Activated effector memory CD4-positive, alpha-beta T cell treated with anti-CD3 and anti-CD28 coated beads, Interleukin-2, amount 50 U/mL, for 16 hours (primary cell): ENCODE results near the gene PDLIM1.

Experiments
- DNase-seq: peaks from one replicate; pipeline ENCODE4 v3.0.0-alpha.2; 2020

Gene PDLIM1

DNA sequence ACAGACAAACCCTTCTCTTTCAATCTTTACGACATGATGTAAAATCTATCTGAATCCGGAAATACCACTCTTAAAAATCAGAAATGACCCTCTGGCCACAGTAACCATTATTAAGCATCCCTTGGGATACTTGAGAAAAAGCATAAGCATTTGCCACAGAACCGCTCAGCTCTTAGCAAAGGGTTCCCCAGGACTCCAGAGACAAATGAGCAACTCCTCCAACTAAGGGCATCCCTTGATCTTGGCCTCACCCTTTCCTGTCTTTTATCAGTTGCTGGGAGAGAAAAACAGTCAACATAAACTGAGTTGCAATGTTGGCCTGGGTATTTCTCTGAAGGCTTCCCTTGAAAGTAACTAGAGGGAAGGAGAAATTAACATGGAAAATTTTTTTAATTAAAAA, 3.5 kb downstream of the PDLIM1 start:
- DNase-seq: no peak

- no peak for DNase-seq
Measured at GRCh38 chr10:95286707-95287106, 4.1 kb downstream of the PDLIM1 start.

DNA sequence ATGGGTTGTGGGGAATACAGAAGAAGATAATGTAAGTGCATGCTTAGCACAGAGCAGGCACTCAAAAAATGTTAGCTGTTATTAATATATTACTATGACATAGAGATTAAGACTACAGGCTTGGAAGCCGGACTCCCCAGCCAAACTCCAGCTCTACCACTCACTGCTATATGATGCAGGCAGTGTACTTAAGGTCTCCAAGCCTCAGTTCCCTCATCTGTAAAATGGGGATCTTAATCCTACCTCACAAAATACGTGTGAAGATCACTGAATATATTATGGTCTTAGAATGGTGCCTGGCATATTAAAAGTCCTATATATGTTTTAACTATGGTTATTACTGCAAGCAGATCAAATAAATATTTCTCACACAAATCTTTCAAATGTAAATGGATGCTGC, 5.2 kb downstream of the PDLIM1 start:
- no peak for DNase-seq

- no peak for DNase-seq
Measured at GRCh38 chr10:95284807-95285206, 6.0 kb downstream of the PDLIM1 start.

- DNase-seq: no peak
Measured at GRCh38 chr10:95282107-95282506, 8.7 kb downstream of the PDLIM1 start.

- no peak for DNase-seq
Measured at GRCh38 chr10:95281206-95281605, 9.6 kb downstream of the PDLIM1 start.

- DNase-seq: no peak
Measured at GRCh38 chr10:95280637-95281036, 10.2 kb downstream of the PDLIM1 start.

DNA sequence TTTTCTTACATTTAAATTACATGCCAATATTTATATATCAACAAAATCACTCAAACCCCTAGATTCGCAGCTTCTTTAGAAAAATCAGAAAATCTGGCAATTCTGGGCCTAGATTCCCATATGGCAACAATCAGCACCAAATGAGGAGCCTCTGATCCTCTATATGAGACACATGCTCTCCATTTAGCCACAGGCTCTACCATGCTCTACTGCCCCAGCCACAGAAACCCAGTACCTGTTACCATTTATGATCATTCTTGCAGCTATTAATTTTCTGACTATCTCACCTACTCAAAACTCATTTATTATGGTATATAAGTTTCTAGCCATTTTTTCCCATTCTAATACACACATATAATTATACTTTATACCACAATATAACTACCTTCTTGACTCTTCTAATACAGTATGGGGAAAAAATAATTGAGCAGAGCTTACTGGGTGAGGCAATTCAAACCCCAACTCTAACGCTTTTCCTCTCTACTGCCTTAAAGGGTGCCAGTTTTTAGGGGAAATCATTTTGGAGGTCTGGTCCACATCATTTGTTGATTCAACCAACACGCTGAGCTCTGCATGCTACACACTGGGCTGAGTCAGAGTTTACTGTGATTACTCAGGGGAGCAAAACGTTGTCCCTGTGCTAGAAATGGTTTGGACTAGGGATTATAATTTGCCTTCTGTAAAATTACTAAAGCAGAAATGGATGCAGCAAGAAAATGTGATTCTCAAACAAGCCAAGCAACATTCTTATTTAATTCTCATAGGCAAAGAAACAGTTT, 11.6 kb downstream of the PDLIM1 start:
- DNase-seq: no peak

DNA sequence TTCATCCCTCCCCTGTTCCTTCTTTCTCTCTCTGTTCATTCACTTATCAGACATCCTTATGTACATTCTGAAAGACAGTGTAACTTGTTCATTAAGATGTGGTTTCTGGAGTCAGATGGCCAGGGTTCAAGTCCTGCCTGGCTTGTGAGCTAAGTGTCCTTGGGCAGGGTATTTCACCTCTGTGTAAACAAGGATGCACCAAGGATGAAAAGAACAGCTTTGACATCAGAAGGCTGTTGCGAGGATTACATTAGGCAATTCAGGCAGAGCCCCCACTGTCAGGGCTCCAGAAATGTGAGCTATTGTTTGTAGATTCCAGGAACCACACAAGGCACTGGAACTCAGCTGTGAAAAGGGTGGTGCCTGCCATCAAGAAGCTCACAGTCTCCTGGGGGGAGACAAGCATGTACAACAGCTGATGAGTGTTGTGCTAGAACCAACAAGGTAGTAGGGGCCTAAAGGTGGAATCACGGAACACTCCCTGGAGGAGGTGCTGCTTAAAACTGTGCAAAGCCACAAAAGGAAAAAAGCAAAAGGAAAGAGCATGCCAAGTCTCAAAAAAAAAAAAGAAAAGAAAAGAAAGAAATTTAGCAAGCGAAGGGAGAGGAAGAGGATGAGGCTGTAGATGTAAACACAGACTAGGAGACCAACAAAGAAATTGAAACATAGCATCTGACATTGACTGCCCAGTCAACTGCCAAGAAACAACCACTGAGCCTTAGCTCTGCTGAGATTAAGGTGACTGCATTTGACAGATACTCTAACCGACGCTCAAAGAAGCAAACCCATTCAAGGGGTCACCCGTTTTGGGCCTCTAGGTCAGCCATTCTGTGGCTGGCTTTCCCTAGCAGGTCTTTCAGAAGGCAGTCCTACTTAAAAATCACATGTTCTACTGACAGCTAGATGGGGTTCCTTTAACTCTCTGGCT, 12.5 kb downstream of the PDLIM1 start:
- no peak for DNase-seq

- no peak for DNase-seq
Measured at GRCh38 chr10:95277614-95278013, 13.2 kb downstream of the PDLIM1 start.

DNA sequence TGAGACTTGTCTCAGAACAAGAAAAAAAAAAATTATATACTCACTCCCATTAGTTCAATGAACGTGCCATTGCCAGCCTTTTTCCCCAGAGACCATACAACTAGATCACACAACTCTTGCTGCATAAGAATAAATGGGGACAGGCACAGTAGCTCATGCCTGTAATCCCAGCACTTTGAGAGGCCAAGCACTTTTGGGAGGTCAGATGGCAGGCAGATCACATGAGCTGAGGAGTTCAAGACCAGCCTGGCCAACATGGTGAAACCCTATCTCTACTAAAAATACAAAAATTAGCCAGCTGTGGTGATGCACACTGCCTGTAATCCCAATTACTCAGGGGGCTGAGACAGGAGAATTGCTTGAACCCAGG, 13.6 kb downstream of the PDLIM1 start:
- DNase-seq: no peak

GRCh38 chr10:95276367-95277200, 14.2 kb downstream of the PDLIM1 start:
- no peak for DNase-seq

DNA sequence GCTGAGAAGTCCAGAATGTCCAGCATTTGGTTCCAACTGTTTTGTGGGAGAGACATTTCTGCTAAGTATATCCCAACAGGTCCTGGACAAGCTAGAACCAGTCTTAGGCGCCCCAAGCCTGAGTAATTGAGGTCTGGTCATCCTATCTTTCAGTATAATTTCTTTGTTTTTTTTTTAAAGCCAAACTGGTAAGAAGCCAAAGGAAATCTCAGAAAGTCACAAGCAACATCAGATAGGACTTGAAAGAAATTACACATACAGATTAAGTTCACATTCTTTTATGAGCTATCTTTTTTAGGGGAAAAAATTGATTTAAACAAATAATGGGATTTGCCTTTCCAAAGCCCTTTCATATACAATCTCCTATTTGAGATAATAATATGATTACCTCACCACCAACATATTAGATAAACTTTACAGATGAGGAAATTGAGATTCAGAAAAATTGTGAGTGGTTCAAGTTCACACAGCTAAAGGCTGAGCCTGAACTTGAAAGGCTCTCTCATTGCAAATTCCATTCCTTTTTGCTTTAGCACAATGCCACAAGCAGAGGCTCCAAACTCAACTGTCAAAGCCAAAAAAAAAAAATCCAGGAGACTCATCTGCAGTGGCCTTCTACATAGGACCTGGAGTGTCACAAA, 15.0 kb downstream of the PDLIM1 start:
- no peak for DNase-seq

GRCh38 chr10:95273393-95274312, 17.1 kb downstream of the PDLIM1 start:
- no peak for DNase-seq

- no peak for DNase-seq
Measured at GRCh38 chr10:95268438-95268837, 22.4 kb downstream of the PDLIM1 start.

- DNase-seq: no peak
Measured at GRCh38 chr10:95267251-95267650, 23.6 kb downstream of the PDLIM1 start.

GRCh38 chr10:95266674-95267095, 24.1 kb downstream of the PDLIM1 start:
- no peak for DNase-seq

GRCh38 chr10:95265572-95265971, 25.2 kb downstream of the PDLIM1 start:
- DNase-seq: no peak

- DNase-seq: no peak
Measured at GRCh38 chr10:95264227-95265051, 26.4 kb downstream of the PDLIM1 start.

DNA sequence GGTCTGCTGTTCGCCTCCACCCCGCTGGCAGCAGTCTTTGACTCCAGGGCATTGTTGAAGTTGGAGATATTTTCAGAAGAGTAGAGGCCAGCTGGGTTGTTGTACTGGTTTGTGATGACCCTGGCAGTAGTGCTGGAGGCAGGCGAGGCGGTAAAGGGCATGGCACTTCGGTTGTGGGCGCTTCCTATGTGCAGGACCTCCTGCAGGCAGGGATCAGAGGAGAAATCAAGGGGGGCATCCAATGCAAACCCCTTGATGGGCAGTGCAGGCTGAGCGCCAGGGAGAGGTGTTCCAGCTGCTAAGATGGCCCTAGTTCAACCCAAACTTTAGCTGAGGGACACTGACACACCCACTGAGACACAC, 27.0 kb downstream of the PDLIM1 start:
- no peak for DNase-seq
